NB4 (cell line): ENCODE results near the gene MCM3AP.

Experiments
- POLR2A ChIP-seq: IDR thresholded peaks from 2 replicates; pipeline ENCODE4 v1.6.1; 2011; ENCODE audit warnings: mild to moderate bottlenecking; ENCODE audit not compliant: insufficient read length; ENCODE audit errors: extremely low read depth
- TF ChIP-seq, protein P1 (sequence below): IDR thresholded peaks from 2 replicates; pipeline ENCODE4 v1.6.1; 2011; ENCODE audit warnings: low read depth, low read length
- TF ChIP-seq, protein P2 (sequence below): IDR thresholded peaks from one replicate; pipeline ENCODE4 v1.5.1; 2012; ENCODE audit warnings: low read depth, low read length

DNA sequence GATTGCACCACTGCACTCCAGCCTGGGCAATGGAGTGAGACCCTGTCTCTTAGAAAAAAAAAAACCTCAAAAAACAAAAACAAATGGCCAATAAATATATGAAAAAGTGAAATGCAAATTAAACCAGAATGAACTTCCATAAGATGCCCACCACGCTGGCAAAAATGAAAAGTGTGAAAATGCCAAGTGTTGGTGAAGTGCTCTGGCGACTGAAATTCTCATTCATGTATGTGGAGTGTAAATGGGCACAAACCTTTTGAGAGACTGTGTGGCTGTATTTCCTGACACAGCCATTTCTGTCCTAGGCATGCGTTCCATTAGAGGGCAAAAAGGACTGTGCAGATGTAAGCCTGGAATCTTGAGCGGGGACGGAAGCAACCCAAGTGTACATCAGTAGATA, 19.0 kb upstream of the MCM3AP start:
- TF ChIP-seq, protein P1, sequence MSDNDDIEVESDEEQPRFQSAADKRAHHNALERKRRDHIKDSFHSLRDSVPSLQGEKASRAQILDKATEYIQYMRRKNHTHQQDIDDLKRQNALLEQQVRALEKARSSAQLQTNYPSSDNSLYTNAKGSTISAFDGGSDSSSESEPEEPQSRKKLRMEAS, result no peak
- no peak for TF ChIP-seq POLR2A
- TF ChIP-seq, protein P2, sequence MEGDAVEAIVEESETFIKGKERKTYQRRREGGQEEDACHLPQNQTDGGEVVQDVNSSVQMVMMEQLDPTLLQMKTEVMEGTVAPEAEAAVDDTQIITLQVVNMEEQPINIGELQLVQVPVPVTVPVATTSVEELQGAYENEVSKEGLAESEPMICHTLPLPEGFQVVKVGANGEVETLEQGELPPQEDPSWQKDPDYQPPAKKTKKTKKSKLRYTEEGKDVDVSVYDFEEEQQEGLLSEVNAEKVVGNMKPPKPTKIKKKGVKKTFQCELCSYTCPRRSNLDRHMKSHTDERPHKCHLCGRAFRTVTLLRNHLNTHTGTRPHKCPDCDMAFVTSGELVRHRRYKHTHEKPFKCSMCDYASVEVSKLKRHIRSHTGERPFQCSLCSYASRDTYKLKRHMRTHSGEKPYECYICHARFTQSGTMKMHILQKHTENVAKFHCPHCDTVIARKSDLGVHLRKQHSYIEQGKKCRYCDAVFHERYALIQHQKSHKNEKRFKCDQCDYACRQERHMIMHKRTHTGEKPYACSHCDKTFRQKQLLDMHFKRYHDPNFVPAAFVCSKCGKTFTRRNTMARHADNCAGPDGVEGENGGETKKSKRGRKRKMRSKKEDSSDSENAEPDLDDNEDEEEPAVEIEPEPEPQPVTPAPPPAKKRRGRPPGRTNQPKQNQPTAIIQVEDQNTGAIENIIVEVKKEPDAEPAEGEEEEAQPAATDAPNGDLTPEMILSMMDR, result no peak
